ENCODE results near the gene RARS1. TPM values are rescaled to one million over a fixed set of nuclear protein-coding genes. Genes with fewer than 3 reads are reported as not detected.

The RARS1 gene
- total RNA-seq, 1 experiment from 2014 or later, result 128 TPM

- no peaks in the 10 kb centered on the region for H3K4me1 ChIP-seq (ENCODE audit: control insufficient read depth, insufficient read depth, low read length)
- ChIA-PET CTCF (interaction anchor here (0.5 kb wide), 1 partner anchor 137 kb away, joined by 8 read pairs; no protein-coding TSS in a partner anchor), POLR2A (no interaction called here)
- no TSS peak for BruUV-seq (replicated peaks)
- no peak overlapping the region for H3K4me3 ChIP-seq (ENCODE audit: low read depth in 2 of 2, low read length in 2 of 2)
- in situ Hi-C loops (cut with HindIII; ENCODE audit: low pct_unique_long_range_greater_than_20kb, low sequenced_read_pairs), result no loop called here
- no peaks in the 10 kb centered on the region for H3K27me3 ChIP-seq (ENCODE audit: control insufficient read depth, insufficient read depth, low read length)
- no peaks in the 10 kb centered on the region for H3K9me3 ChIP-seq (ENCODE audit: control insufficient read depth, insufficient read depth, low read depth, low read length)
- TF ChIP-seq SIN3A (IDR thresholded peaks at IDR 0.05; ENCODE audit: borderline replicate concordance, insufficient read depth, low read depth, low read length), result no peak
- TF ChIP-seq TCF7L2 (IDR thresholded peaks at IDR 0.05; ENCODE audit: low read depth, low read length), result no peak
- no peak for TF ChIP-seq CTCF (IDR thresholded peaks at IDR 0.05)
- TF ChIP-seq POLR2AphosphoS5 (IDR thresholded peaks at IDR 0.05; ENCODE audit: low read depth, low read length), result no peak
- TF ChIP-seq REST (IDR thresholded peaks at IDR 0.05; ENCODE audit: insufficient read depth in 1 of 2, low read depth in 2 of 2, low read length in 1 of 2), result no peak
- no peaks in the 10 kb centered on the region for H3K36me3 ChIP-seq (ENCODE audit: control insufficient read depth, insufficient read depth, low read length)
- intact Hi-C loops (cut with micrococcal nuclease; ENCODE audit: unreplicated experiment), result no loop called here
- ATAC-seq (no peak), DNase-seq (ENCODE audit: low read depth, low spot score) (no peak)
- H3K27ac ChIP-seq (ENCODE audit: low read length), result no peak overlapping the region
Measured at GRCh38 chr5:168460606-168461005, 25.7 kb upstream of the RARS1 start.

- no peak overlapping the region for H3K27ac ChIP-seq (ENCODE audit: low read length)
- H3K4me3 ChIP-seq (ENCODE audit: low read depth in 2 of 2, low read length in 2 of 2), result no peak overlapping the region
- H3K27me3 ChIP-seq (ENCODE audit: control insufficient read depth, insufficient read depth, low read length), result no peaks in the 10 kb centered on the region
- CTCF ChIA-PET, result no interaction called here
- POLR2A ChIA-PET, result no interaction called here
- ATAC-seq, result no peak
- DNase-seq (ENCODE audit: low read depth, low spot score), result no peak
- no peaks in the 10 kb centered on the region for H3K4me1 ChIP-seq (ENCODE audit: control insufficient read depth, insufficient read depth, low read length)
- intact Hi-C loops (cut with micrococcal nuclease; ENCODE audit: unreplicated experiment) (no loop called here), in situ Hi-C loops (cut with HindIII; ENCODE audit: low pct_unique_long_range_greater_than_20kb, low sequenced_read_pairs) (no loop called here)
- no TSS peak for BruUV-seq (replicated peaks)
- TF ChIP-seq POLR2AphosphoS5 (IDR thresholded peaks at IDR 0.05; ENCODE audit: low read depth, low read length) (no peak), SIN3A (IDR thresholded peaks at IDR 0.05; ENCODE audit: borderline replicate concordance, insufficient read depth, low read depth, low read length) (no peak), REST (IDR thresholded peaks at IDR 0.05; ENCODE audit: insufficient read depth in 1 of 2, low read depth in 2 of 2, low read length in 1 of 2) (no peak), CTCF (IDR thresholded peaks at IDR 0.05) (no peak), TCF7L2 (IDR thresholded peaks at IDR 0.05; ENCODE audit: low read depth, low read length) (no peak)
- H3K9me3 ChIP-seq (ENCODE audit: control insufficient read depth, insufficient read depth, low read depth, low read length), result no peaks in the 10 kb centered on the region
- H3K36me3 ChIP-seq (ENCODE audit: control insufficient read depth, insufficient read depth, low read length), result no peaks in the 10 kb centered on the region
Measured at GRCh38 chr5:168463081-168463480, 23.2 kb upstream of the RARS1 start.

All from Panc1 (cell line).